Endothelial cell of umbilical vein (primary cell): ENCODE measurements around the gene ZDHHC7.

Source experiments
- CTCF ChIP-seq, 2 donors: IDR thresholded peaks; 1 replicate in 1 of 2; 2 replicates in 1 of 2; pipeline ENCODE4 v1.5.1; 2011; ENCODE audit warnings: low read length in 2 of 2, mild to moderate bottlenecking in 2 of 2, moderate library complexity in 2 of 2, control low read depth in 1 of 2, inconsistent platforms in 1 of 2, low read depth in 1 of 2; ENCODE audit not compliant: insufficient read depth in 1 of 2; ENCODE audit errors: extremely low read depth in 1 of 2
- EZH2 ChIP-seq: IDR thresholded peaks from 2 replicates; pipeline ENCODE4 v1.6.1; 2012; ENCODE audit warnings: borderline replicate concordance, low read depth, mild to moderate bottlenecking, moderate library complexity, low read length, inconsistent platforms; ENCODE audit not compliant: severe bottlenecking
- FOS ChIP-seq: IDR thresholded peaks from 2 replicates; pipeline ENCODE4 v1.6.1; 2011; ENCODE audit warnings: mild to moderate bottlenecking, low read length, moderate library complexity, borderline replicate concordance; ENCODE audit not compliant: insufficient read depth
- JUN ChIP-seq: IDR thresholded peaks from 2 replicates; pipeline ENCODE4 v1.6.1; 2011; ENCODE audit warnings: borderline replicate concordance, low read depth; ENCODE audit not compliant: insufficient read length, insufficient read depth
- MYC ChIP-seq: IDR thresholded peaks from one replicate; pipeline ENCODE4 v1.6.1; 2011; ENCODE audit warnings: mild to moderate bottlenecking, low read depth, low read length
- POLR2A ChIP-seq: IDR thresholded peaks from 2 replicates; pipeline ENCODE4 v1.6.1; 2012; ENCODE audit warnings: low read depth, mild to moderate bottlenecking, control low read depth, low read length
- POLR2AphosphoS5 ChIP-seq: IDR thresholded peaks from 2 replicates; pipeline ENCODE4 v1.6.1; 2012; ENCODE audit warnings: low read depth, mild to moderate bottlenecking, control low read depth, low read length, moderate library complexity; ENCODE audit not compliant: insufficient read depth

GRCh38 chr16:85027349-85027957 is 16.1 kb upstream of the ZDHHC7 start, which contains the start of gene KIAA0513:
- no peak for TF ChIP-seq EZH2
- TF ChIP-seq CTCF (IDR thresholded peaks at IDR 0.05; ENCODE audit: extremely low read depth in 1 of 2, insufficient read depth in 1 of 2, low read depth in 1 of 2, low read length in 2 of 2), result peak in 1 of 2 donors; percentile 33
- TF ChIP-seq POLR2A, result peak; percentile 94
- peak; percentile 96 for TF ChIP-seq POLR2AphosphoS5
- TF ChIP-seq FOS, result no peak
- TF ChIP-seq MYC, result no peak
- TF ChIP-seq JUN, result no peak
